ENCODE data around the gene RALGPS1.

GRCh38 chr9:126965077-126965476 is 50.5 kb downstream of the RALGPS1 start:
- no peak for TF ChIP-seq CTCF (IDR thresholded peaks at IDR 0.05)
- TF ChIP-seq EP300 (IDR thresholded peaks at IDR 0.05), result no peak
- no peak for TF ChIP-seq POLR2AphosphoS5 (IDR thresholded peaks at IDR 0.05)
- TF ChIP-seq POLR2A (IDR thresholded peaks at IDR 0.05; ENCODE audit: low read depth), result no peak
